GM21619 (cell line): ENCODE results near the gene ZNF592.
A peak's percentile ranks its signal among the peaks of the same experiment; 100 is the strongest.

ENCODE experiments used
- ATAC-seq: cut with Tn5 transposase; IDR thresholded peaks from one replicate; pipeline ENCODE4 v1.9.1; 2021; ENCODE audit not compliant: unreplicated experiment

ZNF592 gene, protein sequence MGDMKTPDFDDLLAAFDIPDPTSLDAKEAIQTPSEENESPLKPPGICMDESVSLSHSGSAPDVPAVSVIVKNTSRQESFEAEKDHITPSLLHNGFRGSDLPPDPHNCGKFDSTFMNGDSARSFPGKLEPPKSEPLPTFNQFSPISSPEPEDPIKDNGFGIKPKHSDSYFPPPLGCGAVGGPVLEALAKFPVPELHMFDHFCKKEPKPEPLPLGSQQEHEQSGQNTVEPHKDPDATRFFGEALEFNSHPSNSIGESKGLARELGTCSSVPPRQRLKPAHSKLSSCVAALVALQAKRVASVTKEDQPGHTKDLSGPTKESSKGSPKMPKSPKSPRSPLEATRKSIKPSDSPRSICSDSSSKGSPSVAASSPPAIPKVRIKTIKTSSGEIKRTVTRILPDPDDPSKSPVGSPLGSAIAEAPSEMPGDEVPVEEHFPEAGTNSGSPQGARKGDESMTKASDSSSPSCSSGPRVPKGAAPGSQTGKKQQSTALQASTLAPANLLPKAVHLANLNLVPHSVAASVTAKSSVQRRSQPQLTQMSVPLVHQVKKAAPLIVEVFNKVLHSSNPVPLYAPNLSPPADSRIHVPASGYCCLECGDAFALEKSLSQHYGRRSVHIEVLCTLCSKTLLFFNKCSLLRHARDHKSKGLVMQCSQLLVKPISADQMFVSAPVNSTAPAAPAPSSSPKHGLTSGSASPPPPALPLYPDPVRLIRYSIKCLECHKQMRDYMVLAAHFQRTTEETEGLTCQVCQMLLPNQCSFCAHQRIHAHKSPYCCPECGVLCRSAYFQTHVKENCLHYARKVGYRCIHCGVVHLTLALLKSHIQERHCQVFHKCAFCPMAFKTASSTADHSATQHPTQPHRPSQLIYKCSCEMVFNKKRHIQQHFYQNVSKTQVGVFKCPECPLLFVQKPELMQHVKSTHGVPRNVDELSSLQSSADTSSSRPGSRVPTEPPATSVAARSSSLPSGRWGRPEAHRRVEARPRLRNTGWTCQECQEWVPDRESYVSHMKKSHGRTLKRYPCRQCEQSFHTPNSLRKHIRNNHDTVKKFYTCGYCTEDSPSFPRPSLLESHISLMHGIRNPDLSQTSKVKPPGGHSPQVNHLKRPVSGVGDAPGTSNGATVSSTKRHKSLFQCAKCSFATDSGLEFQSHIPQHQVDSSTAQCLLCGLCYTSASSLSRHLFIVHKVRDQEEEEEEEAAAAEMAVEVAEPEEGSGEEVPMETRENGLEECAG (N-terminal part only)

DNA sequence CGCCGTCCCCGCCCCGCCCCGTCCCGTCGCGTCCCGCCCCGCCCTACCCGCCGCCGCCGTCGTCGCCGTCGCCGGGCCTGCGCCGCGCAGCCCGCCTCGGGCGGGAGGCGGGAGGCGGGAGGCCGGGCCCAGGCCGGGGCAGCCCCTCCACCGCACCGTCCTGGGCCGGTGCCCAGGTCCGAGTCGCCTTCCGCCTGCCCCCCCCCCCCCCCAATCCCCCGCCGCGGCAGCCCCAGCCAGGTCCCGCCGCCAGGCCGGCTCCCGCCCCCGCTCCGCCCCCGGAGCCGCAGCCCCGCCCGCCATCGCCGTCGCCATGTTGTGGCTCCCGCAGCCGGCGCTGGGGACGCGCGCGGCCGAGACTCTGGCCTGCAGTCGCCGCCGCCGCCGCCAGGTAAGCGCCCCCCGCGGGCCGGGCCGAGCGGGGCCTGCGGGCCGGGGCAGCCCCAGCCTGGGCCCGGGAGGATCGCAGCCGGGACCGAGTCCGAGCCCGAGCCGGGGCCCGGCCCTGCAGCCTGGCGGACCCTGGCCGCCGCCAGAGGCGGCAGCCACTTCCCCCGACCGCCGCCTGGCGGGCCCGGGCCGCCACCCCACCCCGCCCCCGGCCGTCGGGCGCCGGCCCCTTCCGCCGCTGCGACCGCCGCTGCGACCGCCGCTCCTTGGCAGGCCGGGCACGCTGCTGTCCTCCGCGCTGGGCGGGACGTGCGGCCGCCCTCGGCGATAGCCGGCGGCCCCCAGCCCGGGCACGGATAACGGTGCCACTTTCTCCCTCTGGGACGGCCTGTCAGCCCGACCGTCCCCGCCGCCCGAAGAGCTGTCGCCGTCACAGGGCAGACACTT is at the start of gene ZNF592:
ZNF592 (plus strand) TSS at position 319 of the 837 bp plus-strand sequence. CDS start 34,084 bp downstream, outside the sequence.
- ATAC-seq: peak; percentile 46

DNA sequence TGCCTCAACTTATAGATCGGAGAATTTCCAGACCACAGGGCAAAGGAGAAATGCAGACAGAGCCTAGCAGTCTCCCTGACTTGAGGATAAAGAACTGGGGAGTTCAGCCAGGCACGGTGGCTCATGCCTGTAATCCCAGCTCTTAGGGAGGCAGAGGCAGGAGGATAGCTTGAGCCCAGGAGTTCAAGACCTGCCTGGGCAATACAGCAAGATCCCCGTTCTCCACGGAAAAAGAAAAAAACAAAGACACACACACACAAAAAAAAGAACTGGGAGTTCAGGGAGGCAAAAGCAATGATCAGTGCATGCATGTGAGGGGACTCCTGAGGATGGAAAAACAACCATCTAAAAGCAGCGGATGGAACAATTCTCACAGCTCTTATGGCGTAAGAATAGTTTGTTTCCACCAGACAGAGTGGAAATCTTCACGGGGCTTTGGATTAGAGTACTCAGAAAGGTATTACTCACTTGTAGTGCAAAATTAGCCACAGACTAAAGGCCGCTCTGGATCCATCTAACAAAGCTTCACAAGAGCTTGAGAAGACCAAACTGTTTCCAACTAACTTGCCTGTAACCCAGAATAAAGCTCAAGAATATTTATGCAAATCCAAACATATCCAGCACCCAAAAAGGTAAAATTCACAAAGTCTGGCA is 48.7 kb upstream of the ZNF592 start:
- no peak for ATAC-seq

DNA sequence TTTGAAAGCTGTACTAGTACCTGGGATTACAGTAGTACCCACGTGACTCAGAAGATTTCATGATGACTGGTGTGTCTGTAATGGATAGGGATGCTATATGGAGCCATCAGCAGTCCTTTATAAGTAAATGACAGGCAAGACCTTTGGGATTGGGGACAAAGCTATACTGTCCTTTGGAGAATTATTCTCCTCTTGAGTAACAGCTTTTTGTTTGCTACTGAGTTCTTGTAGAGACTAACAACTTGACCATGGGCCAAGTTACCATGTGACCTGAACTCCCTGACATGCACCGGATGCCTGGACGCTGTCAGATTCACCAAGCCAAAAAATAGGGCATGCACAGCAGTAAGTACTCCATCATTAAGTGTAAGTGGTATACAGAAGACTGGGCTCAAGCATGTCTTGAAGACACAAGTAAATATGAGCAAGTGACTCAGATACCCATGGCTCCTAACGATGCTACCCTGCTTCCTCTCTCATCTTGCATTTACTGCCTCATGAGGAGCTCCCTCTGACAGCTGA is 45.4 kb upstream of the ZNF592 start:
- ATAC-seq: no peak

DNA sequence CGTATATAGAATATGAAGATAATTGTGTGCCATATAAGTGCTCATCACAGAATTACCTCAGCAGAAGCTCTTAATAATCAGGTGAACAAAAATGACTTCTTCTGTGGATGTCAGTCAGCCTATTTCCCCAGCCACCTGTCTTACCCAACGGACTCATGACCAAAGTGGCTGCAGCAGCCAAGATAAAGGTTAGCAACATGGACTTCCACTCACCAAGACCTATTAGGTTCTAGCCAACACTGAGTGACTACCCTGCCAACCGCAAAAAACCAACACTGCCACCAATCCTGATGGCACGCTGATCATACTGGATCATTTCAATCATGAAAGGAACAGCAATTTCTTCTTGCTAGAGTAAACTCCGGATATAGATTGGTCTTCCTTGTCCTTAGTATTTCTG is 44.6 kb upstream of the ZNF592 start:
- no peak for ATAC-seq

DNA sequence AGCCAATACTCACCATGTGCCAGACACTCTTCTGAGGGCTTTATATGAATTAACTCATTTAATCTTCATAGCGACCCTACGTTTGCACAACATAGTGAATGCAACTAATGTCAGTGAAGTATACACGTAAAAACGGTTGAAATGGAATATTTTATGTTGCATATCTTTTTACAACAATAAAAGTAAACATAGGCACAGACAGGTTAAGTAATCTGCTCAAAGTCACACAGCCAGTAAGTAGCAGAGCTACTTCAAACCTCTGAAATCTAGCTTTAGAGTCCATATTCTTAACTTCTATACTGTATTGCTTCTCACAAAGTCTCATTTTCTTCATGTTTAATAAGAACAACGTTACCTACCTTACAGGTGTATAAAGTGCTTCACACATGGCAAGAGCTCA is 34.0 kb upstream of the ZNF592 start:
- ATAC-seq: no peak

DNA sequence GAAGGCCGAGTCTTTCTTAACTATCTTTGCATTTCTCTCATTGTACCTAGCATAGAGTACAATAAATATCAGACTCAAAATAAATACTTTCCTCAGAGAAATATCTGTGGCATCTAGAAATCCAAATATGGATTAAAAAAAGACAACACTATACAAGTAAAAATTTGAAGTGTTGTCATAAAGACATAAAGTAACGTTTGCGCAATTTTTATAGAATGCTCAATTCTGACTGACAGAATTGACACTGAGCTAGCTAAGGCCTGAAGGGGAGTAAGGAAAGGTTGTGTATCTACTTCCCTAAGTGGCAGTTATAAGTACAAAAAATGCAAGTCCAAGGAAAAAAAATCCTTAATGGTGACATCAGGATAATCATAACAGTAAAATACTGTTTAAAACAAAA is 33.6 kb upstream of the ZNF592 start:
- ATAC-seq: no peak

DNA sequence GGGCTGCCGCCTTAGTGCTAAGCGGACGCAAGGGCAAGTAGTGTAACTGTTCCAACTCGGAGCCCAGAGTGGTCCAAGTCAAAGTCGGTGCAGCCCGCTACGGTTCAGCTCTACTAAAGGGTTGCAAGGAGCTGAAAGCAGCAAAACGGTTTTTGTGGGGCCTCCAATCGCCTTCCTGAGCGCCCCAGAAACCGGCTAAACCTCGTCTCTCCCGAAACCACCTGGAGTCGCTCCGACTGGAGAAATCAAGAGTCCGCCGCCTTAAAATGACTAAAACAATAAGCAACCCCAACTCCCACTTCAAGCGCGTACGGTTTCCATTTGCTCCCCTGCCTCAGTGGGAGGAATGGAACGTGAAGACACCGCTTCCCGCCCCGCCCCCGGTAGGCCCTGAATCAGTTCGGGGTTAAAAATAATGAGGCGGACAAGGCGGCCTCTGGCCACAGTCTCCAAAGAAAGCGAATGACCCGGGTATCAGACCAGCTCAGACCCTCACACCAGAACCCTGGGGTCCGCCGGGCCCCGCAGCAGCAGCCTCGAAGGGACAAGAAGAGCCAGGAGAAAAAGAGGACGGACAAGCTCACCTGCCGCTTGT is 32.9 kb upstream of the ZNF592 start:
- no peak for ATAC-seq

DNA sequence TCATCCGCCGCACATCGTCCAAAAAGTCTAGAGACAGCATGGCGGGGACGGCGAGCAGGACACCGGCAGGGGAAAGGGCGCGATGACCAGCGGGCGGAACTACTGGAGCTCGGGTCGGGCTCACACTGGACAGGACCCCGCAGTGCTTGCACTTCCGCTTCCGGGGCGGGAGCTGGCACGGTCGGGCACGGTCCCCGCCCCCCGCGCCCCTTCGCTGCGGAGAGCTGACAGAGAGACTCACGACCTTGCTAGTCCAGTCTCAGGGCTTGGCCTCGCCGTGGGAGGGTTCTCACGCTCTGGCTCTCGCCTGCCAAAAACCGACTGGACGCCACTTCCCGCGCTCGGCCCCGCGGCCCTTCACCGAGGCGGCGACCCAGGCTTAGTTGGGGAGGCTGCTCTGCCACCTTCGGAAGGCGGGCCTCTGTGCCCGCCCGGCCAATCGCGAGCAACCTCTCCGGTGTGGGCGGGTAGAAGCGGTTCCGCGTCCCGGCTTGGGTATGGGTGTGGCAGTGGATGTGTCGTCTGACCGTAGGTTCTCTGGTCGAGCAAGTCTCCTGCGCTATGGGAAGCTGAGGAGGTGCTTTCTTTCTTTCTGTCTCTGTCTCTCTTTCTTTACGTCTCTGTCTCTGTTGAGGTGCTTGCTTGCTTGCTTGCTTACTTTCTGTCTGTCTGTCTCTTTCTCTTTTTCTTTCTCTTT is 32.2 kb upstream of the ZNF592 start, which contains the start of gene SEC11A:
SEC11A (minus strand) TSS at position 104 of the 697 bp plus-strand sequence; CDS start at position 40, 64 bp downstream.
- ATAC-seq: peak; percentile 91

DNA sequence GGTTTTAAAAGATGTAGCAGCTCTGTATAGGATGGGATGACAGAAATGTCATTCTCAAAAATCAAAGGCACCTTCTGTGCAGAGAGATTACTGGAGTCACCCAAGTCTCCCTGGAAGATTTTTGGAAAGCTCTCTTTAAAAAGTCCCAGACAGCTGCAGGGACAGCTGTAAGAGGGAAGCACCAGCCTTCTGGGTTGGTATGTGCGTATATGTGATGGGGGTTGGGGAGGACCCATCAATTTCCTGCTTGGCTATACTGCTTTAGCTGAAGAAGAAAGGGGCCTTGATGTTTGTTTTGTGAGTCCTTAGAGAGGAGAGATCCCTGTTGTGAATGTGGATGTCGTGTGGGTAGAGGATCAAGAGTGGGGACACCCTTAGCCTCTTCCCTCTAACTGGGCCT is 27.0 kb upstream of the ZNF592 start:
- no peak for ATAC-seq

DNA sequence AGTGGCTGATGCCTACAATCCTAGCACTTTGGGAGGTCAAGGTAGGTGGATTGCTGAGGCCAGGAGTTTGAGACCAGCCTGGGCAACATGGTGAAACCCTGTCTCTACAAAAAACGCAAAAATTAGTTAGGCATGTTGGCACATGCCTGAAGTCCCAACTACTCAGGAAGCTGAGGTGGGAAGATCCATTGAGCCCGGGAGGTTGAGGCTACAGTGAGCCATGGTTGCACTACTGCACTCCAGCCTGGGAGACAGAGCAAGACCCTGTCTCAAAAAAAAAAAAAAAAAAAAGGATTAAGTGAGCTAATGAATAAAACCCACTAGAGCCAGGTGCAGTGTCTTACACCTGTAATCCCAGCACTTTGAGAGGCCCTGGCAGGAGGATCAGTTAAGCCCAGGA is 25.8 kb upstream of the ZNF592 start:
- no peak for ATAC-seq

DNA sequence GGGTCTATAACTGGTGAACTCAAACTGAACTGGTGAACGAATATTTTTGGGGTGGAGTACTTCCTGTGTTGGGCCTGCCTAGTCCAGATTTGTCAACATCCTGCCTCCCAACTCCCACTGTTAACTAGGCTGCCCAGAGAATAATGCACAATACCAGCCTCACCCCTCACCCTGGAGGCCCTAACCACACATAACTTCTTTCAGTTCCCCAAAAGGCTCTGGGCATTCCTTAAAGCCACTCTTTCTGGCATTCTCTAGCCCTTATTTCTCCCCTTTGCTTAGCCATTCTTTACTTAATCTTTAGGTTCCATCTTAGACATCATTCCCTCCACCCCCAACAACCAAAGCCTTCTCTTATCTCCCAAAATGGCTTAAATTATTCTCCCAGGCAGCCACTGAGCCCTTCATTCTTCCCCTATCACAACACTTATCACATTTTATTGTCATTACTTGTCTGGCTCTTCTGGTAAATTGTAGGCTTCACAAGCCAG is 23.3 kb upstream of the ZNF592 start:
- no peak for ATAC-seq

DNA sequence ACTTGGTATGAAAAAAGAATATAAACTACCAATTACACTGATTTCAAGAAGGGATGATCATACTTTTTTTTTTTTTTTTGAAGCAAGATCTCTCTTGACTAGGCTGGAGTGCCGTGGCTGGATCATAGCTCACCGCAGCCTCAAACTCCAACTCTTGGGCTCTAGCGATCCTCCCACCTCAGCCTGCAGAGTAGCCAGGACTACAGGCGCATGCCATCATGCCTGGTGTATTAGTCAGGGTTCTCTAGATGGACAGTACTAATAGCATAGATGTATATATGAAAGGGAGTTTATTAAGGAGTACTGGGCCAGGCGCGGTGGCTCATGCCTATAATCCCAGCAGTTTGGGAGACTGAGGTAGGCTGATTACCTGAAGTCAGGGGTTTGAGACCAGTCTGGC is 21.0 kb upstream of the ZNF592 start:
- no peak for ATAC-seq

DNA sequence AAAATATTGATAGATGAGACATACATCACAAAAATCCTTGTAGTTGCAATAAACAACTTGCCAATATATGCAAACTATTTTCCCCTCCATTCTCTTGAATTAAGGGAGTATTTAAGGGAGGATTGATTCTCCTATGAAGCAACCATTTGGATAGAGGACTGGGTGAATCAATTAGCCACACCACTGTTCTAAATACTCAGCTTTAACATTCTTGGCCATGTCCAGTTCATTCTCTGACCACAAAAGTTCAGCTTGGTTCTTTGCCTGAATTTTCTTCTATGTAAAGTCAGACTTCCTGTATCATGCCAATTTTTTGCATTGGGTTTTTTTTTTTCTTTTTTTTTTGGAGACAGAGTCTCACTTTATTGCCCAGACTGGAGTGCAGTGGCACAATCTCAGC is 16.6 kb upstream of the ZNF592 start:
- ATAC-seq: no peak

DNA sequence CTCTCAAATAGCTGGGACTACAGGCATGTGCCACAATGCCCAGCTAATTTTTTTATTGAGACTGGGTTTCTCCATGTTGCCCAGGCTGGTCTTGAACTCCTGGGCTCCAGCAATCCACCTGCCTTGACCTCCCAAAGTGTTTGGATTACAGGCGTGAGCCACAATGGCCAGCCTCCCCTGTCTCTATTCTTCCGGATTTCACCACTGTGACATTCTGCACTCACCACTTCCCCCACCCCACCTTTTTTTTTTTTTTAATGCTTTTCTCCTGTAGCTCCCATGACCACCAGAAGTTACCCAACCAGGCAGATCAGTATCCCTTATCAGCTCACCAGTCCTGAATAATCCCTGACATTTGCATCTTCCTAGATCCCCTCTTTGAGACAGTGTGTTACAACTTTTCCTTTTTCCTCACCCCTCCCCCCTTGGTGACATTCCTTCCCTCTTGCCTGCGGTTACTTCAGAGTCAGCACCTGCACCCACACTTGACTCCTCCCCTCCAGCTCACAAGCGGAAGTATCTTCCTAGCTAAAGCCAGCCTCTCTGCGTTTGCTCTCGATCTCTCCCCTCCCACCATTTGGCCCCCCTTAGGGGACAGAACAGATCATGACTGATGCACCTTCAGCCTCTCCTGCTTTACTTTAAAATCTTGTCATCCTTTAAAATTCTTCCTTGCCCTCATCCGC is 13.5 kb upstream of the ZNF592 start:
- ATAC-seq: peak; percentile 59

DNA sequence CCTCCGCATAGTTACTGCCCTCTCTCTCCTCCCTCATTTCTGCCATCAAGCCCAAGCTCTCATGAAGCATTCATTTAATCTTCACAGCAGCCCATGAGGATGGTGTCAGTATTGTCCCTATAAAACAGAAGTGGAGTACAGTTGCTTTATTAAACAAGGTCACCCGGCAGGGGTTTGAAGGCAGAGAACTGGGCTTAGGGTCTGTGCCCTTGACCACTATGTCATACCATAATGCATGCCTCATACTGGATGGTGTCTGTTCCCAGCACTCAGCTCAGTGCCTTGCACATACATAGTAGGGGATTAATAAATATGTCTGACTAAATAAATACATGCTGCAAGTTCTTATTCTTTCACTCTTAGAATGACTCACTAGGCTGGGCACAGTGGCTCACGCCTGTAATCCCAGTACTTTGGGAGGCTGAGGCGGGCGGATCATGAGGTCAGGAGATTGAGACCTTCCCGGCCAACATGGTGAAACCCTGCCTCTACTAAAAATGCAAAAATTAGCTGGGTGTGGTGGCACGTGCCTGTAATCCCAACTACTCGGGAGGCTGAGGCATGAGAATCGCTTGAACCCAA is 12.8 kb upstream of the ZNF592 start:
- ATAC-seq: peak; percentile 39

DNA sequence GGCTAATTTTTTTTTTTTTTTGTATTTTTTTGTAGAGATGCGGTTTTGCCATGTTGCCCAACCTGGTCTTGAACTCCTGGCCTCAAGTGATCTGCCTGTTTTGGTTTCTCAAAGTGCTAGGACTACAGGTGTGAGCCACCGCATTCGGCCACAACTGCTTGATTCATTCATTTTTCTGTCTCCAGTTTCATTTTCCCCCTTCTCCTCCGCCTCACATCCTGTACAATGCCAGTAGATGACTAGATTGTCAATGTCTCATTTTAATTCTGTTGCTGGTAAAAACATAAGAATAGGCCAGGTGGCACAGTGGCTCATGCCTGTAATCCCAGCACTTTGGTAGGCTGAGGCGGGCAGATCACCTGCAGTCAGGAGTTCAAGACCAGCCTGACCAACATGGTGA is 12.0 kb upstream of the ZNF592 start:
- peak; percentile 49 for ATAC-seq

DNA sequence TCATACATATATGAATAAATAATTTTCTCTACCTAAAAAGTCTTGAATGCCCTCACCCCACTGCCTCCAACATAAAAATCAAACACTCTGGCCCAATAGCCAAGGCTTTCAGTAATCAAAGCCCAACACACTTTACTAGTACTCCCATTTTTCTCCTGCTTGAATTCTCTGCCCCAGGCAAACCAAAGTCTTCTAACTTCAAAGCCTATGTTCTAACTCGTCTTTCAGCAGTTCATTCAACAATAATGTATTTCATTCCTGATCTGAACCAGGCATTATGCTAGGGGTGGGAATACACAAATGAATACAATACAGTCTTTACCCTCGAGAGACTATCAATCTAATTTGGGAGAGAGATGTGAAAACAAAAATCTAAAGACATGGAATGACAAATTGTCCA is 11.4 kb upstream of the ZNF592 start:
- no peak for ATAC-seq
